GM21390 (cell line): ENCODE results near the gene RAPH1.
A peak's percentile ranks its signal among the peaks of the same experiment; 100 is the strongest.
"Not testable (repeated sequence)": the region's sequence is repeated elsewhere in the genome, so short reads cannot be mapped to it uniquely, and the experiment has no call there.

ENCODE experiments used
- ATAC-seq: cut with Tn5 transposase; IDR thresholded peaks from one replicate; pipeline ENCODE4 v1.9.1; 2021; ENCODE audit not compliant: unreplicated experiment

The RAPH1 gene

GRCh38 chr2:203549406-203549805 is 14.3 kb upstream of the RAPH1 start:
- ATAC-seq, result no peak

GRCh38 chr2:203548887-203549286 is 13.8 kb upstream of the RAPH1 start:
- ATAC-seq, result no peak

GRCh38 chr2:203547356-203547755 is 12.3 kb upstream of the RAPH1 start:
- no peak for ATAC-seq

- ATAC-seq, result no peak
Measured at GRCh38 chr2:203544402-203544801, 9.3 kb upstream of the RAPH1 start.

GRCh38 chr2:203543898-203544328 is 8.8 kb upstream of the RAPH1 start:
- ATAC-seq, result no peak

GRCh38 chr2:203540598-203540997 is 5.5 kb upstream of the RAPH1 start:
- not testable (repeated sequence) for ATAC-seq

GRCh38 chr2:203538237-203538636 is 3.1 kb upstream of the RAPH1 start:
- ATAC-seq, result not testable (repeated sequence)

- ATAC-seq, result not testable (repeated sequence)
Measured at GRCh38 chr2:203536586-203536951, 1.5 kb upstream of the RAPH1 start.

GRCh38 chr2:203535784-203536585 is 884 bp upstream of the RAPH1 start:
- no peak for ATAC-seq

- peak; percentile 27 for ATAC-seq
Measured at GRCh38 chr2:203534621-203535077, 452 bp downstream of the RAPH1 start.

GRCh38 chr2:203533676-203534591 is 1.2 kb downstream of the RAPH1 start:
- no peak for ATAC-seq

- no peak for ATAC-seq
Measured at GRCh38 chr2:203532957-203533658, 2.0 kb downstream of the RAPH1 start.

GRCh38 chr2:203527719-203528118 is 7.4 kb downstream of the RAPH1 start:
- no peak for ATAC-seq

GRCh38 chr2:203513268-203513667 is 21.8 kb downstream of the RAPH1 start:
- ATAC-seq, result not testable (repeated sequence)

GRCh38 chr2:203510941-203511305 is 24.2 kb downstream of the RAPH1 start:
- no peak for ATAC-seq

GRCh38 chr2:203510256-203510940 is 24.7 kb downstream of the RAPH1 start:
- no peak for ATAC-seq

GRCh38 chr2:203503460-203503859 is 31.6 kb downstream of the RAPH1 start:
- not testable (repeated sequence) for ATAC-seq

- no peak for ATAC-seq
Measured at GRCh38 chr2:203501873-203502272, 33.2 kb downstream of the RAPH1 start.

- ATAC-seq, result no peak
Measured at GRCh38 chr2:203500951-203501350, 34.1 kb downstream of the RAPH1 start.

GRCh38 chr2:203500297-203500696 is 34.8 kb downstream of the RAPH1 start:
- no peak for ATAC-seq

- no peak for ATAC-seq
Measured at GRCh38 chr2:203498161-203498560, 36.9 kb downstream of the RAPH1 start.
